Activated CD4-positive, alpha-beta T cell treated with anti-CD3 and anti-CD28 coated beads for 36 hours (primary cell): ENCODE results near the gene RIC8A. TPM values are rescaled to one million over a fixed set of nuclear protein-coding genes. Genes with fewer than 3 reads are reported as not detected.

Experiments
- ATAC-seq: fragments of 200-7000 bp; cut with Tn5 transposase; one replicate; pipeline ENCODE4 v1.10.0; 2021; ENCODE audit warnings: mild to moderate bottlenecking, moderate library complexity
- CTCF ChIA-PET: fragments of 350-600 bp; sonication (Branson Sonifier 250); formaldehyde crosslinking; loops from one replicate; lab custom pipeline; 2021; ENCODE audit warnings: antibody characterized with exemption; lab: Charles Lee
- POLR2A ChIA-PET: fragments of 350-600 bp; sonication (Branson Sonifier 250); formaldehyde crosslinking; loops from one replicate; lab custom pipeline; 2021; ENCODE audit warnings: antibody characterized with exemption, inconsistent platforms; lab: Charles Lee
- DNase-seq: peaks from one replicate; pipeline ENCODE4 v3.0.0-alpha.2; 2020
- H3K27ac Mint-ChIP-seq: one replicate; pipeline ENCODE4 v1.8.0; 2021; ENCODE audit warnings: mixed read lengths
- H3K27me3 Mint-ChIP-seq: one replicate; pipeline ENCODE4 v1.8.0; 2021; ENCODE audit warnings: mixed read lengths
- H3K36me3 Mint-ChIP-seq: one replicate; pipeline ENCODE4 v1.8.0; 2021; ENCODE audit warnings: low read depth, mixed read lengths
- H3K4me1 Mint-ChIP-seq: one replicate; pipeline ENCODE4 v1.8.0; 2021; ENCODE audit warnings: mixed read lengths
- H3K4me3 Mint-ChIP-seq: one replicate; pipeline ENCODE4 v1.8.0; 2021; ENCODE audit warnings: mild to moderate bottlenecking, moderate library complexity, mixed read lengths
- H3K9me3 Mint-ChIP-seq: one replicate; pipeline ENCODE4 v1.8.0; 2021; ENCODE audit warnings: low read depth, mixed read lengths
- intact Hi-C, 2 experiments: fragments of 100-400 bp; cut with DNase I in 1 of 2; cut with micrococcal nuclease in 1 of 2; formaldehyde crosslinking; loops; one replicate each; pipeline versions ENCODE4 v1.14.2 to v1.15.1; 2022 to 2024; cut with DNase I, micrococcal nuclease
- total RNA-seq, 2 experiments: library from RNA; stranded (reverse); gene quantifications; one replicate each; pipeline ENCODE4 v1.2.3, GENCODE V29; 2021

RIC8A gene
- total RNA-seq, 2 experiments from 2014 or later: 104 to 124 TPM

DNA sequence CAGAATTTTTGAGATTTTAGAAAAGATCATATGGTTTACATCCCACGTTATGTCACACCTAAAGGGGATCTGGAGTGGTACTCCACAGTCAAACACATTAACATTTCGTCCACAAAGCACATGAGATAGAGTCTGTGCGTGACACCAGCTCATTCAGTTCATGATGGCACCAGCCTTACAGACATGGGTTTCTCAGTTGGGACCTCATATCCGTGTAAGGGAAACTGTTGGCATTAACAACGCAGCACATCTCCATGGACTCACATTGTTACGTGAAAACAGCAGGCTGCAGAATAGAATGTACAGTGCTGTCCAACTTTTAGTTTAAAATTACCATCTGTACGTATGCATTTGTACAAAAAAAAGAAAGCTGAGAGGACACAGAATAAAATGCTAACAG is 14.0 kb downstream of the RIC8A start:
- H3K4me3 Mint-ChIP-seq: no peak overlapping the region
- CTCF ChIA-PET: interaction anchor here (1.2 to 1.7 kb wide), 2 partner anchors 28 to 29 kb away, joined by 5 to 6 read pairs; no protein-coding TSS in a partner anchor
- POLR2A ChIA-PET: no interaction called here
- DNase-seq (no peak), ATAC-seq (no peak)
- H3K27ac Mint-ChIP-seq: no peak overlapping the region
- H3K4me1 Mint-ChIP-seq: peaks cover 15% of the 10 kb centered on the region
- intact Hi-C loops: no loop called here
- H3K36me3 Mint-ChIP-seq: peaks cover 6% of the 10 kb centered on the region
- H3K27me3 Mint-ChIP-seq: no peaks in the 10 kb centered on the region
- H3K9me3 Mint-ChIP-seq: no peaks in the 10 kb centered on the region

- no peak for ATAC-seq
- peaks cover 6% of the 10 kb centered on the region for H3K36me3 Mint-ChIP-seq
- H3K27me3 Mint-ChIP-seq: no peaks in the 10 kb centered on the region
- no peak overlapping the region for H3K27ac Mint-ChIP-seq
- DNase-seq: no peak
- POLR2A ChIA-PET: no interaction called here
- H3K9me3 Mint-ChIP-seq: no peaks in the 10 kb centered on the region
- CTCF ChIA-PET: interaction anchor here (0.5 to 1.7 kb wide), 2 partner anchors 28 to 200 kb away, joined by 4 to 6 read pairs; no protein-coding TSS in a partner anchor
- intact Hi-C loops: no loop called here
- H3K4me3 Mint-ChIP-seq: no peak overlapping the region
- peaks cover 15% of the 10 kb centered on the region for H3K4me1 Mint-ChIP-seq
These were observed 14.7 kb downstream of the RIC8A start for GRCh38 chr11:221998-222789.

- intact Hi-C loops: no loop called here
- H3K36me3 Mint-ChIP-seq: peaks cover 4% of the 10 kb centered on the region
- no peaks in the 10 kb centered on the region for H3K27me3 Mint-ChIP-seq
- no peak overlapping the region for H3K27ac Mint-ChIP-seq
- H3K4me1 Mint-ChIP-seq: peaks cover 8% of the 10 kb centered on the region
- H3K9me3 Mint-ChIP-seq: no peaks in the 10 kb centered on the region
- no peak for DNase-seq
- no peak overlapping the region for H3K4me3 Mint-ChIP-seq
- no peak for ATAC-seq
- POLR2A ChIA-PET: no interaction called here
- CTCF ChIA-PET: interaction anchor here (1.7 kb wide), 1 partner anchor 27 kb away, joined by 6 read pairs; no protein-coding TSS in a partner anchor
These were observed 15.7 kb downstream of the RIC8A start for GRCh38 chr11:223026-223789.

GRCh38 chr11:223884-224283 is 16.4 kb downstream of the RIC8A start:
- intact Hi-C loops: no loop called here
- Mint-ChIP-seq H3K4me3 (no peak overlapping the region), H3K27me3 (no peaks in the 10 kb centered on the region), H3K4me1 (peaks cover 10% of the 10 kb centered on the region), H3K27ac (no peak overlapping the region), H3K9me3 (no peaks in the 10 kb centered on the region), H3K36me3 (peaks cover 9% of the 10 kb centered on the region)
- DNase-seq (no peak), ATAC-seq (no peak)
- POLR2A ChIA-PET: no interaction called here
- CTCF ChIA-PET: no interaction called here

GRCh38 chr11:224424-224823 is 16.9 kb downstream of the RIC8A start:
- DNase-seq: no peak
- H3K4me3 Mint-ChIP-seq: no peak overlapping the region
- CTCF ChIA-PET: interaction anchor here (0.7 kb wide), 1 partner anchor 224 kb away, joined by 3 read pairs; no protein-coding TSS in a partner anchor
- POLR2A ChIA-PET: no interaction called here
- H3K27me3 Mint-ChIP-seq: no peaks in the 10 kb centered on the region
- H3K9me3 Mint-ChIP-seq: no peaks in the 10 kb centered on the region
- H3K27ac Mint-ChIP-seq: no peak overlapping the region
- no peak for ATAC-seq
- peaks cover 10% of the 10 kb centered on the region for H3K4me1 Mint-ChIP-seq
- peaks cover 9% of the 10 kb centered on the region for H3K36me3 Mint-ChIP-seq
- intact Hi-C loops: no loop called here

DNA sequence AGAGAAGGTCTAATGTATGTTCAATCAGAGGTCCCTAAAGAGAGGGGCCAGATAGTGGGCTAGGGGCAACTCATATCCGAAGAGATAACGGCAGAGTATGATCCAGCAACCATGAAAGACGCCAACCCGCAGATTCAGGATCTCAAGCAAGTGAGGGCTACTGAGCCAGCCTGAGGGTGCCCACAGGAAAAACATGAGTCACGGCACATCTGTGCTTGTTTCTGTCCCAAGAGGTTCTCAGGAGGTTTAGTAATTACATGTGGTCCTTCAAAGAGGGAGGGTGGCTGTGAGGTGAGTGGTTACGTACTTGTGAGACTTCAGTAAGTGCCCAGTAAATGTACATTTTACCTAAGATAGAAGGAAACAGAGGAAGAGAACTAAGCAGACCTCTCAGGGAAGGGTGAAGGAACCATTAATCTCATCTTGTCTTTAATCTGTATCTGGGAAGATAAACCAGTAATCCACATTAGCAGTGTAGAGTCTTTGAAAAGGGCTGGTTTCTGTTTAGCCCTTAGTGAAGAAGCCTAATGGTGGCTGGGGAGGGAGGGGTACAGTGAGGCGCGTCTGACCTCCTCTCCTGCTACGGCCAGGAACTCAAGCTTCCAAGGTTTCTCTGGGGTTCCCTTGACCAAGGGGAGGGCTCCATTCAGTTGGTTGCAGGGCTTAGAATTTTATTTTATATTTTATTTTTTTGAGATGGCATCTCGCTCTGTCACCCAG is 18.4 kb downstream of the RIC8A start:
- no peak overlapping the region for H3K27ac Mint-ChIP-seq
- no peaks in the 10 kb centered on the region for H3K27me3 Mint-ChIP-seq
- intact Hi-C loops: no loop called here
- H3K4me3 Mint-ChIP-seq: no peak overlapping the region
- DNase-seq (no peak), ATAC-seq (peak; percentile 83)
- H3K36me3 Mint-ChIP-seq: peaks cover 9% of the 10 kb centered on the region
- H3K9me3 Mint-ChIP-seq: no peaks in the 10 kb centered on the region
- CTCF ChIA-PET: no interaction called here
- POLR2A ChIA-PET: interaction anchor here (0.5 kb wide), 1 partner anchor 21 kb away, joined by 3 read pairs; no protein-coding TSS in a partner anchor
- H3K4me1 Mint-ChIP-seq: peaks cover 10% of the 10 kb centered on the region

- ChIA-PET CTCF (interaction anchor here (0.8 to 3.0 kb wide), 3 partner anchors 10 to 23 kb away, joined by 3 to 12 read pairs (median 3); no protein-coding TSS in a partner anchor), POLR2A (no interaction called here)
- Mint-ChIP-seq H3K4me3 (no peak overlapping the region), H3K4me1 (peaks cover 10% of the 10 kb centered on the region), H3K27ac (no peak overlapping the region), H3K27me3 (no peaks in the 10 kb centered on the region), H3K9me3 (no peaks in the 10 kb centered on the region), H3K36me3 (peaks cover 6% of the 10 kb centered on the region)
- DNase-seq: no peak
- ATAC-seq: no peak
- intact Hi-C loops: no loop called here
These were observed 20.4 kb downstream of the RIC8A start for GRCh38 chr11:227824-228379.

DNA sequence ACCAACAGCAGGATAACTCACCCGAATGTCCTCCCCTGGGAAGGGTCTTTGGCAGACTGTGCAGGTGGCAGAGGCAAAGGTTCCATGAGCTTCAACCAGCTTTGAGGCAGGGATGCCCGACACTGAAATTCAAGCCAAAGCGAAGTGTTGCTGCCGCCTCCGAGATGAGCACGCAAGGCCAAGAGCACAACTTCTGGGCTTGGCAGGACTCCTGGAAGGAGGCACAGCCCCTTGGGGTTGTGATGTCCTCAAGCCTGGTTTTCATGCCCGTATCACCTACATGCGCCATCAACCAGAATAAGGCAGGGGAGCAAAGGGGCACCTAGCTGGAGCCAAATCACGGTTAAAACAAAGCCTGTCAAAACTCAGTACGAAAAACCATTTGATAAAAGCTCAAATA is 22.9 kb downstream of the RIC8A start:
- CTCF ChIA-PET: interaction anchor here (0.6 to 3.0 kb wide), 4 partner anchors 9 to 35 kb away, joined by 3 to 12 read pairs (median 4); no protein-coding TSS in a partner anchor
- H3K4me1 Mint-ChIP-seq: peaks cover 17% of the 10 kb centered on the region
- no peak for ATAC-seq
- DNase-seq: no peak
- H3K9me3 Mint-ChIP-seq: no peaks in the 10 kb centered on the region
- POLR2A ChIA-PET: interaction anchor here (0.7 kb wide), 1 partner anchor 297 kb away, joined by 3 read pairs; no protein-coding TSS in a partner anchor
- H3K36me3 Mint-ChIP-seq: peaks cover 6% of the 10 kb centered on the region
- H3K4me3 Mint-ChIP-seq: no peak overlapping the region
- H3K27ac Mint-ChIP-seq: no peak overlapping the region
- H3K27me3 Mint-ChIP-seq: no peaks in the 10 kb centered on the region
- intact Hi-C loops: no loop called here

GRCh38 chr11:232783-233565 is 25.5 kb downstream of the RIC8A start:
- Mint-ChIP-seq H3K9me3 (no peaks in the 10 kb centered on the region), H3K4me1 (peaks cover 16% of the 10 kb centered on the region), H3K36me3 (peaks cover 6% of the 10 kb centered on the region), H3K27ac (peak overlapping the region; percentile 14), H3K27me3 (no peaks in the 10 kb centered on the region), H3K4me3 (no peak overlapping the region)
- intact Hi-C loops: no loop called here
- DNase-seq (no peak), ATAC-seq (no peak)
- CTCF ChIA-PET: no interaction called here
- POLR2A ChIA-PET: no interaction called here

DNA sequence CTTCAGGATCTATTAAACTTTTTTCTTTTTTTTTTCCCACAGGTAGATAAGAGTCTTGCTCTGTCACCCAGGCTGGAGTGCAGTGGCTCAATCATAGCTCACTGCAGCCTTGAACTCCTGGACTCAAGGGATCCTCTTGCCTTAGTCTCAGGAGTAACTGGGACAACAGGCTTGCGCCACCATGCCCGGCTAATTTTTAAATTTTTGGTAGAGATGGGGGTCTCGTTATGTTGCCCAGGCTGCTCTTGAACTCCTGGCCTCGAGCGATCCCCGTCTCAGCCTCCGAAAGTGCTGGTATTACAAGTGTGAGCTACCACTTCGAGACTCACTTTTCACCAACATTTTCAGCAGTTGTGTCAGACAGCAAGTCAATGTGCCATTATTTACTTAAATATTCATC is 27.7 kb downstream of the RIC8A start:
- Mint-ChIP-seq H3K4me1 (peaks cover 34% of the 10 kb centered on the region), H3K9me3 (no peaks in the 10 kb centered on the region), H3K27ac (peak overlapping the region; percentile 90), H3K27me3 (no peaks in the 10 kb centered on the region), H3K36me3 (peaks cover 16% of the 10 kb centered on the region), H3K4me3 (peak overlapping the region; percentile 92)
- CTCF ChIA-PET: interaction anchor here (0.6 to 9.8 kb wide), 7 partner anchors 16 to 287 kb away, joined by 3 to 69 read pairs (median 4); partner anchors contain the start of genes BET1L and RIC8A
- DNase-seq (no peak), ATAC-seq (no peak)
- POLR2A ChIA-PET: interaction anchor here (1.1 to 3.9 kb wide), 2 partner anchors 26 to 28 kb away, joined by 4 to 25 read pairs; partner anchors contain the start of genes BET1L and RIC8A
- intact Hi-C loops: loop anchor here in 1 of 2 experiments (5.0 kb wide), 2 partner anchors 52 to 122 kb away; partner anchors contain the start of gene PGGHG
